ENCODE measurements around the gene TTLL1. TPM values are rescaled to one million over a fixed set of nuclear protein-coding genes. Genes with fewer than 3 reads are reported as not detected.

The TTLL1 gene
- total and polyA plus RNA-seq, 2 of the 4 experiments (the other 2 are of a cell fraction) = 10.8 to 13.2 TPM

GRCh38 chr22:43094551-43094950 lies 5.4 kb upstream of the TTLL1 start:
- no peak overlapping the region for H4K8ac ChIP-seq (ENCODE audit: low read depth in 2 of 2, low read length in 2 of 2)
- H3K4me2 ChIP-seq (ENCODE audit: low read depth, low read length) = no peak overlapping the region
- H3K14ac ChIP-seq (replicated peaks; ENCODE audit: low read depth, low read length) = no peak overlapping the region
- DNase-seq = no peak
- no peaks in the 10 kb centered on the region for H4K20me1 ChIP-seq (ENCODE audit: insufficient read depth, low read length)
- no peaks in the 10 kb centered on the region for H3K4me1 ChIP-seq (ENCODE audit: control insufficient read depth, insufficient read depth, low read length)
- dilution Hi-C loops (cut with HindIII; ENCODE audit: low sequenced_read_pairs, unreplicated experiment) (no loop called here), intact Hi-C loops (cut with micrococcal nuclease) (no loop called here), in situ Hi-C loops (cut with MboI; ENCODE audit: low sequenced_read_pairs) (no loop called here)
- ChIA-PET POLR2A (ENCODE audit: unreplicated experiment) (no interaction called here), CTCF (no interaction called here)
- no peak overlapping the region for H2AK5ac ChIP-seq (ENCODE audit: low read depth, low read length)
- H2BK5ac ChIP-seq (ENCODE audit: low read depth, low read length, poor library complexity, severe bottlenecking) = no peak overlapping the region
- H3K27me3 ChIP-seq (ENCODE audit: control insufficient read depth, insufficient read depth, low read length) = no peaks in the 10 kb centered on the region
- no peak overlapping the region for H4K5ac ChIP-seq (ENCODE audit: low read depth, low read length)
- H3K9me3 ChIP-seq (ENCODE audit: control insufficient read depth, insufficient read depth, low read length) = peaks cover 6% of the 10 kb centered on the region
- H3K18ac ChIP-seq (ENCODE audit: low read depth, low read length) = no peak overlapping the region
- H3K4ac ChIP-seq (ENCODE audit: low read depth, low read length) = no peak overlapping the region
- no peak overlapping the region for H3K23ac ChIP-seq (ENCODE audit: low read depth, low read length)
- BruUV-seq (replicated peaks) = no TSS peak
- H2BK120ac ChIP-seq (ENCODE audit: low read depth, low read length) = no peak overlapping the region
- H2AFZ ChIP-seq (replicated peaks; ENCODE audit: low read length, poor library complexity) = no peak overlapping the region
- WGBS, 2 experiments (ENCODE audit: extremely low coverage in 2 of 2, insufficient read length in 1 of 2) = 78% methylated on average over 3 of the region's 4 CpGs; no CpG with 5 or more reads in 1 of the 2 experiments
- no peak overlapping the region for H2BK20ac ChIP-seq (ENCODE audit: low read depth, low read length)
- no peak overlapping the region for H2BK15ac ChIP-seq (ENCODE audit: low read depth, low read length)
- H3K36me3 ChIP-seq (ENCODE audit: control insufficient read depth, insufficient read depth, low read length) = no peaks in the 10 kb centered on the region
- H3K9ac ChIP-seq (ENCODE audit: low read depth, low read length) = no peak overlapping the region
- no peak overlapping the region for H4K91ac ChIP-seq (ENCODE audit: insufficient read depth, low read depth, low read length)
- H3K9me1 ChIP-seq (ENCODE audit: insufficient read depth, low read length) = peaks cover 3% of the 10 kb centered on the region; the same call in 1 of the 2 replicates
- no peak overlapping the region for H3K56ac ChIP-seq (ENCODE audit: extremely low read depth, insufficient read depth, low read length)
- H3K79me1 ChIP-seq (ENCODE audit: low read depth in 1 of 2, low read length in 2 of 2) = peaks cover 0 to 2% of the 10 kb centered on the region in 2 experiments; a peak in 1 of 4 replicates
- H3K27ac ChIP-seq (ENCODE audit: insufficient read depth, low read length) = no peak overlapping the region
- no peak overlapping the region for H3K4me3 ChIP-seq (ENCODE audit: insufficient read depth, low read depth, low read length)
- no peak for ATAC-seq (ENCODE audit: low read depth)
- no peak overlapping the region for H2AK9ac ChIP-seq (replicated peaks; ENCODE audit: low read depth, low read length, poor library complexity)
- TF ChIP-seq, protein P1, sequence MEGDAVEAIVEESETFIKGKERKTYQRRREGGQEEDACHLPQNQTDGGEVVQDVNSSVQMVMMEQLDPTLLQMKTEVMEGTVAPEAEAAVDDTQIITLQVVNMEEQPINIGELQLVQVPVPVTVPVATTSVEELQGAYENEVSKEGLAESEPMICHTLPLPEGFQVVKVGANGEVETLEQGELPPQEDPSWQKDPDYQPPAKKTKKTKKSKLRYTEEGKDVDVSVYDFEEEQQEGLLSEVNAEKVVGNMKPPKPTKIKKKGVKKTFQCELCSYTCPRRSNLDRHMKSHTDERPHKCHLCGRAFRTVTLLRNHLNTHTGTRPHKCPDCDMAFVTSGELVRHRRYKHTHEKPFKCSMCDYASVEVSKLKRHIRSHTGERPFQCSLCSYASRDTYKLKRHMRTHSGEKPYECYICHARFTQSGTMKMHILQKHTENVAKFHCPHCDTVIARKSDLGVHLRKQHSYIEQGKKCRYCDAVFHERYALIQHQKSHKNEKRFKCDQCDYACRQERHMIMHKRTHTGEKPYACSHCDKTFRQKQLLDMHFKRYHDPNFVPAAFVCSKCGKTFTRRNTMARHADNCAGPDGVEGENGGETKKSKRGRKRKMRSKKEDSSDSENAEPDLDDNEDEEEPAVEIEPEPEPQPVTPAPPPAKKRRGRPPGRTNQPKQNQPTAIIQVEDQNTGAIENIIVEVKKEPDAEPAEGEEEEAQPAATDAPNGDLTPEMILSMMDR (conservative IDR thresholded peaks at IDR 0.05; ENCODE audit: low read depth, low read length) = no peak
- TF ChIP-seq POLR2A (IDR thresholded peaks at IDR 0.05; ENCODE audit: low read depth, low read length) (no peak), RCOR1 (IDR thresholded peaks at IDR 0.05; ENCODE audit: insufficient replicate concordance, low read length) (no peak), FOS (IDR thresholded peaks at IDR 0.05; ENCODE audit: low read depth, low read length) (no peak), MAZ (IDR thresholded peaks at IDR 0.05; ENCODE audit: borderline replicate concordance, low read depth, low read length) (no peak), BHLHE40 (IDR thresholded peaks at IDR 0.05; ENCODE audit: low read depth, low read length) (no peak), RAD21 (IDR thresholded peaks at IDR 0.05; ENCODE audit: low read length) (no peak), SMC3 (IDR thresholded peaks at IDR 0.05; ENCODE audit: low read depth, low read length) (no peak)
